ENCODE results near the gene PAM16. TPM values are rescaled to one million over a fixed set of nuclear protein-coding genes. Genes with fewer than 3 reads are reported as not detected.
"Not testable (repeated sequence)": the region's sequence is repeated elsewhere in the genome, so short reads cannot be mapped to it uniquely, and the experiment has no call there.

PAM16 gene
- polyA plus RNA-seq (2013, experiment 1 of 2) = 71.8 TPM
- 66.8 TPM for polyA plus RNA-seq (2013, experiment 2 of 2)

GRCh38 chr16:4350787-4351659, at the start of gene PAM16:
PAM16 (minus strand) TSS chr16:4351321; CDS start chr16:4351234, 87 bp downstream.
- H3K4me3 ChIP-seq (ENCODE audit: low read length) = peak within 1 kb of the TSS; percentile 95
- H3K9me3 ChIP-seq (ENCODE audit: insufficient read depth, low read depth, low read length) = no peaks in the 10 kb centered on the region
- H3K9ac ChIP-seq (ENCODE audit: low read depth, low read length) = peak within 1 kb of the TSS; percentile 88
- H3K27me3 ChIP-seq (ENCODE audit: insufficient read depth, low read length) = no peaks in the 10 kb centered on the region
- H3K27ac ChIP-seq (ENCODE audit: low read depth, low read length) = peak within 1 kb of the TSS; percentile 84; the same call in 1 of the 2 replicates
- peaks cover 4% of the 10 kb centered on the region; the same call in 1 of the 2 replicates for H3K4me1 ChIP-seq (ENCODE audit: insufficient read depth, low read length)
- peaks cover 18% of the 10 kb centered on the region; the same call in 1 of the 2 replicates for H3K36me3 ChIP-seq (ENCODE audit: insufficient read depth, low read length)
- WGBS = under 1% methylated on average over 81 of the region's 81 CpGs

- no peaks in the 10 kb centered on the region for H3K27me3 ChIP-seq (ENCODE audit: insufficient read depth, low read length)
- 92% methylated on average over 8 of the region's 9 CpGs for WGBS
- H3K9me3 ChIP-seq (ENCODE audit: insufficient read depth, low read depth, low read length) = no peaks in the 10 kb centered on the region
- no peak overlapping the region for H3K4me3 ChIP-seq (ENCODE audit: low read length)
- H3K27ac ChIP-seq (ENCODE audit: low read depth, low read length) = no peak overlapping the region
- H3K9ac ChIP-seq (ENCODE audit: low read depth, low read length) = no peak overlapping the region
- no peaks in the 10 kb centered on the region for H3K36me3 ChIP-seq (ENCODE audit: insufficient read depth, low read length)
- H3K4me1 ChIP-seq (ENCODE audit: insufficient read depth, low read length) = no peaks in the 10 kb centered on the region
Observed at GRCh38 chr16:4399001-4399730, 48.0 kb upstream of the PAM16 start.

- Histone ChIP-seq H3K4me1 (ENCODE audit: insufficient read depth, low read length) (peaks cover 24% of the 10 kb centered on the region), H3K36me3 (ENCODE audit: insufficient read depth, low read length) (no peaks in the 10 kb centered on the region), H3K27ac (ENCODE audit: low read depth, low read length) (no peak overlapping the region), H3K4me3 (ENCODE audit: low read length) (no peak overlapping the region), H3K27me3 (ENCODE audit: insufficient read depth, low read length) (no peaks in the 10 kb centered on the region), H3K9ac (ENCODE audit: low read depth, low read length) (no peak overlapping the region), H3K9me3 (ENCODE audit: insufficient read depth, low read depth, low read length) (no peaks in the 10 kb centered on the region)
- 79% methylated on average over 9 of the region's 9 CpGs for WGBS
Observed at GRCh38 chr16:4395055-4395726, 44.1 kb upstream of the PAM16 start.

GRCh38 chr16:4393850-4394249, 42.7 kb upstream of the PAM16 start:
- peaks cover 37% of the 10 kb centered on the region for H3K4me1 ChIP-seq (ENCODE audit: insufficient read depth, low read length)
- H3K4me3 ChIP-seq (ENCODE audit: low read length); H3K36me3 ChIP-seq (ENCODE audit: insufficient read depth, low read length); H3K27ac ChIP-seq (ENCODE audit: low read depth, low read length); H3K27me3 ChIP-seq (ENCODE audit: insufficient read depth, low read length); H3K9ac ChIP-seq (ENCODE audit: low read depth, low read length); H3K9me3 ChIP-seq (ENCODE audit: insufficient read depth, low read depth, low read length): not testable (repeated sequence)
- WGBS = 95% methylated on average over 15 of the region's 15 CpGs

GRCh38 chr16:4393240-4393600, 42.1 kb upstream of the PAM16 start:
- Histone ChIP-seq H3K27me3 (ENCODE audit: insufficient read depth, low read length) (no peaks in the 10 kb centered on the region), H3K4me1 (ENCODE audit: insufficient read depth, low read length) (peaks cover 39% of the 10 kb centered on the region), H3K27ac (ENCODE audit: low read depth, low read length) (peak overlapping the region; percentile 96), H3K9me3 (ENCODE audit: insufficient read depth, low read depth, low read length) (no peaks in the 10 kb centered on the region), H3K4me3 (ENCODE audit: low read length) (no peak overlapping the region), H3K36me3 (ENCODE audit: insufficient read depth, low read length) (no peaks in the 10 kb centered on the region), H3K9ac (ENCODE audit: low read depth, low read length) (peak overlapping the region; percentile 61)
- 77% methylated on average over 6 of the region's 6 CpGs for WGBS

GRCh38 chr16:4392382-4393239, 41.5 kb upstream of the PAM16 start:
- Histone ChIP-seq H3K27me3 (ENCODE audit: insufficient read depth, low read length) (no peaks in the 10 kb centered on the region), H3K9ac (ENCODE audit: low read depth, low read length) (peak overlapping the region; percentile 61), H3K4me1 (ENCODE audit: insufficient read depth, low read length) (peaks cover 39% of the 10 kb centered on the region), H3K4me3 (ENCODE audit: low read length) (no peak overlapping the region), H3K9me3 (ENCODE audit: insufficient read depth, low read depth, low read length) (no peaks in the 10 kb centered on the region), H3K27ac (ENCODE audit: low read depth, low read length) (peak overlapping the region; percentile 96), H3K36me3 (ENCODE audit: insufficient read depth, low read length) (no peaks in the 10 kb centered on the region)
- 27% methylated on average over 25 of the region's 27 CpGs for WGBS

GRCh38 chr16:4391631-4392381, 40.7 kb upstream of the PAM16 start:
- H3K27me3 ChIP-seq (ENCODE audit: insufficient read depth, low read length) = no peaks in the 10 kb centered on the region
- peak overlapping the region; percentile 61 for H3K9ac ChIP-seq (ENCODE audit: low read depth, low read length)
- H3K9me3 ChIP-seq (ENCODE audit: insufficient read depth, low read depth, low read length) = no peaks in the 10 kb centered on the region
- 67% methylated on average over 22 of the region's 22 CpGs for WGBS
- H3K4me3 ChIP-seq (ENCODE audit: low read length) = no peak overlapping the region
- H3K36me3 ChIP-seq (ENCODE audit: insufficient read depth, low read length) = no peaks in the 10 kb centered on the region
- H3K27ac ChIP-seq (ENCODE audit: low read depth, low read length) = peak overlapping the region; percentile 96
- peaks cover 39% of the 10 kb centered on the region for H3K4me1 ChIP-seq (ENCODE audit: insufficient read depth, low read length)

- H3K36me3 ChIP-seq (ENCODE audit: insufficient read depth, low read length) = no peaks in the 10 kb centered on the region
- WGBS = 79% methylated on average over 18 of the region's 18 CpGs
- H3K9me3 ChIP-seq (ENCODE audit: insufficient read depth, low read depth, low read length) = no peaks in the 10 kb centered on the region
- peaks cover 39% of the 10 kb centered on the region for H3K4me1 ChIP-seq (ENCODE audit: insufficient read depth, low read length)
- peak overlapping the region; percentile 35; the same call in 1 of the 2 replicates for H3K27ac ChIP-seq (ENCODE audit: low read depth, low read length)
- H3K4me3 ChIP-seq (ENCODE audit: low read length) = no peak overlapping the region
- H3K27me3 ChIP-seq (ENCODE audit: insufficient read depth, low read length) = no peaks in the 10 kb centered on the region
- H3K9ac ChIP-seq (ENCODE audit: low read depth, low read length) = no peak overlapping the region
Observed at GRCh38 chr16:4390266-4391260, 39.4 kb upstream of the PAM16 start.

All from HUES64 (cell line).